ENCODE measurements around the gene HYPK. TPM values are rescaled to one million over a fixed set of nuclear protein-coding genes. Genes with fewer than 3 reads are reported as not detected.
"Not testable (repeated sequence)": the region's sequence is repeated elsewhere in the genome, so short reads cannot be mapped to it uniquely, and the experiment has no call there.

The HYPK gene
- total RNA-seq, 1 donor from 2014 or later, result 12.3 TPM

DNA sequence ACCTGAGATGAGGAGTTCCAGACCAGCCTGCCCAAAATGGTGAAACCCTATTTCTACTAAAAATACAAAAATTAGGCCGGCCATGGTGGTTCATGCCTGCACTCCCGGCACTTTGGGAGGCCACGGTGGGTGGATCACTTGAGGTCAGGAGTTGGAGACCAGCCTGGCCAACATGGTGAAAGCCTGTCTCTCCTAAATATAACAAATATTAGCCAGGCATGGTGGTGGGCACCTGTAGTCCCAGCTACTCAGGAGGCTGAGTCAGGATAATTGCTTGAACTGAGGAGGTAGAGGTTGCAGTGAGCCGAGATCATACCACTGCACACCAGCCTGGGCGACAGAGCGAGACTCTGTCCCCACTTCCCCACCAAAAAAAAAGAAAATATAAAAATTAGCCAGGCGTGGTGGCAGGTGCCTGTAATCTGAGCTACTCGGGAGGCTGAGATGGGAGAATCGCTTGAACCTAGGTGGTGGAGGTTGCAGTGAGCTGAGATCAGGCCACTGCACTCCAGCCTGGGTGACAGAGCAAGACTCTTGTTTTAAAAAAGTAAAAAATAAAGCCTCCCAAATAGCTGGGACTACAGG lies 30.4 kb downstream of the HYPK start:
- intact Hi-C loops (cut with micrococcal nuclease); ATAC-seq; DNase-seq: not testable (repeated sequence)

DNA sequence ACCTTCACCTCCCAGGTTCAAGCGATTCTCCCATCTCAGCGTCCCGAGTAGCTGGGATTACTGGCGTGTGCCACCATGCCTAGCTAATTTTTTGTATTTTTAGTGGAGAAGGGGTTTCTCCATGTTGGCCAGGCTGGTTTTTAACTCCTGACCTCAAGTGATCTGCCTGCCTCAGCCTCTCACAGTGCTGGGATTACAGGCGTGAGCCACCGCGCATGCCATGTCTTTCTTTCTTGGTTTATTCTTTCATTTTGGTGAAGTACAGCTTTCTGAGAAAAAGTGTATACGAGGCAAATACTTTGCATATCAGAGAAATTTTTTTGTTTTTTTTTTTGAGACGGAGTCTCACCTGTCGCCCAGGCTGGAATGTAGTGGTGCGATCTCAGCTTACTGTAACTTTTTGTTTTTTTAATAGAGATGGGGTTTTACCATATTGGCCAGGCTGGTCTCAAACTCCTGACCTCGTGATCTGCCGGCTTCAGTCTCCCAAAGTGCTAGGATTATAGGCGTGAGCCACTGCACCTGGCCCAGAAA lies 31.2 kb downstream of the HYPK start:
- DNase-seq; intact Hi-C loops (cut with micrococcal nuclease); ATAC-seq: not testable (repeated sequence)

DNA sequence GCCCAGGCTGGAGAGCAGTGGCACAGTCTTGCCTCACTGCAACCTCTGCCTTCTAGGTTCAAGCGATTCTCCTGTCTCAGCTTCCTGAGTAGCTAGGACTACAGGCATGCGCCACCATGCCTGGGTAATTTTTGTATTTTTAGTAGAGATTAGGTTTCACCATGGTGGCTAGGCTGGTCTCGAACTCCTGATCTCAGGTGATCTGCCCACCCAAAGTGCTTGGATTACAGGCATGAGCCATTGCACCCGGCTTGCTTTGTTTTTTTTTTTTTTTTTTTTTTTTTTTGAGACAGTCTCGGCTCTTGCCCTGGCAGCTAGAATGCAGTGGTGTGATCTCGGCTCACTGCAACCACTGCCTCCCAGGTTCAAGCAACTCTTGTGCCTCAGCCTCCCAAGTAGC lies 32.1 kb downstream of the HYPK start:
- ATAC-seq; intact Hi-C loops (cut with micrococcal nuclease); DNase-seq: not testable (repeated sequence)

DNA sequence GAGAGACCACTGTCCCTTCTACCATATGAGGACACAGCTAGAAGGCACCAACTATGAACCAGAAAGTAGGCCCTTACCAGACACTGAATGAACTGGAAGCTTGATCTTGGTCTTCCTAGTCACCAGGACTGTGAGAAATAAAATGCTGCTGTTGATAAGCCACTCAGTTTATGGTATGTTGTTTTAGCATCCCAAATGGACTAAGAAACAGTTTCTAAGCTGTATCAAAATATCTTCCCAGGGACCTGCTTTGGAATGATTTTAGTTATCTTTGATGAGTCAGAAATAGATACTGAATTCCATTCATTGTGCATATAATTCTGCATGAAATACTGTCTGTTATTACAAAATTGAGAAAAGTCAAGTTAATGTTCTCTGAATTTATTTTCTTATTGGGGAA lies 45.0 kb downstream of the HYPK start:
- ATAC-seq, result no peak
- DNase-seq, result no peak
- intact Hi-C loops (cut with micrococcal nuclease), result no loop called here

DNA sequence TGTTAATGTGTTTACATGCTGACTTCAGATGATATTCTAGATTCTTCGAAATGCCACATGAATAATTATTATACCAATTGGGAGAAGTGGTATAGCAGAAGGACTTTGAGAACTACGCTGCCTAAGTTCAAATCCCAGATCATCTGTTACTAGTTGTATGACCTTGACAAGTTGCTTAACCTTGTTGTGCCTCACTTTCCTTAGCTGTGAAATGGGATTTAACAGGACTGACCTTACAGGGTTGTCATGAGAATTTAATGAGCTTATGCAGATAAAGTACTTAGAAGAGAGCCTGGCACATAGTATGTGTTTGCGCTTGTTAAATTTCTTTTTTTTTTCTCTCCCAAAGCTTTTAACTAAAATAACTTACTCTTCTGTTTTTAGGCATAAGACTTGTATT lies 50.9 kb downstream of the HYPK start:
- ATAC-seq (no peak), DNase-seq (no peak)
- intact Hi-C loops (cut with micrococcal nuclease), result no loop called here

DNA sequence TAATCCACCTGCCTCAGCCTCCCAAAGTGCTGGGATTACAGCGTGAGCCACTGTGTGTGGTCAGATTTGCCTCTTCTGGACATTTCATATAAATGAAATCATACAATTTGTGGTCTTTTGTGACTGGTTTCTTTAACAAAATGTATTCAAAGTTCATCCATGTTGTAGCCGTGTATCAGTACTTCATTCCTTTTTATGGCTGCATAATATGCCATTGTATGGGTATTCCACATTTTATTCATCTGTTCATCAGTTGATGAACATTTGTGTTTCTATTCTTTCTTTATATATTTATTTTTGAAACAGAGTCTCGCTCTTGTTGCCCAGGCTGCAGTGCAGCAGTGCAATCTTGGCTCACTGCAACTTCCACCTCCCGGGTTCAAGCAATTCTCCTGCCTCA lies 52.2 kb downstream of the HYPK start:
- DNase-seq, result no peak
- intact Hi-C loops (cut with micrococcal nuclease), result no loop called here
- no peak for ATAC-seq

Small RNA genes lying within 50 kb of the gene (microRNA-seq; reads per million reads assigned to microRNA genes)
- gene MIR1282 (ENCODE audit: borderline number of aligned reads), result not detected

Other genes with a start within 250 kb of the HYPK start
- 11.3 TPM for gene PPIP5K1, start 210.4 kb upstream of the HYPK start, total RNA-seq
- gene CKMT1B, start 206.6 kb upstream of the HYPK start, total RNA-seq, result 0.25 TPM
- gene STRC, start 181.8 kb upstream of the HYPK start, total RNA-seq, result not detected
- 0.82 TPM for gene CATSPER2, start 151.8 kb upstream of the HYPK start, total RNA-seq
- gene CKMT1A, start 106.7 kb upstream of the HYPK start, total RNA-seq, result 0.22 TPM
- gene PDIA3, start 54.2 kb upstream of the HYPK start, total RNA-seq, result 152 TPM
- gene ELL3, start 23.6 kb upstream of the HYPK start, total RNA-seq, result 1.3 TPM
- 1,014 TPM for gene SERF2, start 8.3 kb upstream of the HYPK start, total RNA-seq
- not detected for gene SERINC4, start 379 bp upstream of the HYPK start, total RNA-seq
- gene MFAP1, start 24.1 kb downstream of the HYPK start, total RNA-seq, result 19.3 TPM
- gene WDR76, start 26.4 kb downstream of the HYPK start, total RNA-seq, result 1.5 TPM